SU-DHL-6 (cell line): ENCODE data around the gene PRM3.

Experiments used
- CTCF ChIP-seq: fragments of 200-600 bp; sonication (generic); IDR thresholded peaks from one replicate; pipeline ENCODE4 v1.5.1; 2017; ENCODE audit warnings: antibody characterized with exemption, mild to moderate bottlenecking, low read length, moderate library complexity; ENCODE audit not compliant: insufficient read depth, poor library complexity, severe bottlenecking
- EZH2phosphoT487 ChIP-seq: fragments of 200-600 bp; sonication (generic), shearing (Covaris generic); conservative IDR thresholded peaks from 2 replicates; pipeline ENCODE4 v1.6.1; 2018; ENCODE audit warnings: mild to moderate bottlenecking, antibody characterized with exemption, low read length, moderate library complexity, mixed read lengths

- TF ChIP-seq CTCF (no peak), EZH2phosphoT487 (no peak)
These were observed 27.4 kb downstream of the PRM3 start for GRCh38 chr16:11245988-11246387.
